IMR-90 (cell line): ENCODE results near the gene MFN1. TPM values are rescaled to one million over a fixed set of nuclear protein-coding genes. Genes with fewer than 3 reads are reported as not detected.

Experiments used
- BHLHE40 ChIP-seq: fragments of 150-350 bp; IDR thresholded peaks from 2 replicates; pipeline ENCODE4 v1.6.1; 2016; ENCODE audit warnings: mild to moderate bottlenecking, low read depth, low read length
- polyA plus RNA-seq, 3 experiments: library from polyadenylated mRNA; depleted of rRNA; stranded (reverse); fragments of >200 nt; gene quantifications; 2 replicates each; pipeline ENCODE4 v1.2.3, GENCODE V29; 2012; ENCODE audit warnings: low replicate concordance in 1 of 3
- total RNA-seq: library from RNA; depleted of rRNA; stranded (reverse); fragments of >200 nt; gene quantifications from 2 replicates; pipeline ENCODE4 v1.2.3, GENCODE V29; 2012
- TF ChIP-seq, protein P1 (sequence below): fragments of 150-350 bp; IDR thresholded peaks from 2 replicates; pipeline ENCODE4 v1.6.1; 2017; ENCODE audit warnings: mild to moderate bottlenecking, antibody characterized with exemption, low read length, low read depth

The MFN1 gene
- total and polyA plus RNA-seq, 2 of the 4 experiments (the other 2 are of a cell fraction) = 23.6 to 40.3 TPM

GRCh38 chr3:179321668-179322285, 25.7 kb upstream of the MFN1 start (continued):
- TF ChIP-seq, protein P1, sequence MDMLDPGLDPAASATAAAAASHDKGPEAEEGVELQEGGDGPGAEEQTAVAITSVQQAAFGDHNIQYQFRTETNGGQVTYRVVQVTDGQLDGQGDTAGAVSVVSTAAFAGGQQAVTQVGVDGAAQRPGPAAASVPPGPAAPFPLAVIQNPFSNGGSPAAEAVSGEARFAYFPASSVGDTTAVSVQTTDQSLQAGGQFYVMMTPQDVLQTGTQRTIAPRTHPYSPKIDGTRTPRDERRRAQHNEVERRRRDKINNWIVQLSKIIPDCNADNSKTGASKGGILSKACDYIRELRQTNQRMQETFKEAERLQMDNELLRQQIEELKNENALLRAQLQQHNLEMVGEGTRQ = no peak
- no peak for TF ChIP-seq BHLHE40
